Stromal cell of bone marrow (primary cell): ENCODE data around the gene PIK3AP1.
"Not testable (repeated sequence)": the region's sequence is repeated elsewhere in the genome, so short reads cannot be mapped to it uniquely, and the experiment has no call there.

ENCODE experiments used
- DNase-seq: peaks from one replicate; pipeline ENCODE4 v3.0.0-alpha.2; 2012; ENCODE audit warnings: low read depth

Gene PIK3AP1

GRCh38 chr10:96574564-96574963 is 145.8 kb downstream of the PIK3AP1 start:
- DNase-seq, result not testable (repeated sequence)

GRCh38 chr10:96573036-96573435 is 147.3 kb downstream of the PIK3AP1 start:
- DNase-seq, result no peak

- DNase-seq, result no peak
Measured at GRCh38 chr10:96570983-96571964, 149.0 kb downstream of the PIK3AP1 start.

- DNase-seq, result no peak
Measured at GRCh38 chr10:96570511-96570910, 149.8 kb downstream of the PIK3AP1 start.

GRCh38 chr10:96568402-96568801 is 151.9 kb downstream of the PIK3AP1 start:
- no peak for DNase-seq

GRCh38 chr10:96565774-96566173 is 154.5 kb downstream of the PIK3AP1 start:
- DNase-seq, result peak; percentile 25

- peak; percentile 3 for DNase-seq
Measured at GRCh38 chr10:96560966-96561887, 159.1 kb downstream of the PIK3AP1 start.

- DNase-seq, result no peak
Measured at GRCh38 chr10:96560489-96560888, 159.8 kb downstream of the PIK3AP1 start.

- DNase-seq, result peak; percentile 2
Measured at GRCh38 chr10:96556003-96556402, 164.3 kb downstream of the PIK3AP1 start.

- no peak for DNase-seq
Measured at GRCh38 chr10:96555330-96555729, 165.0 kb downstream of the PIK3AP1 start.

- DNase-seq, result no peak
Measured at GRCh38 chr10:96548589-96548988, 171.7 kb downstream of the PIK3AP1 start.

GRCh38 chr10:96545558-96545957 is 174.8 kb downstream of the PIK3AP1 start:
- DNase-seq, result not testable (repeated sequence)
